Measurements from ENCODE around the gene MYH9. TPM values are rescaled to one million over a fixed set of nuclear protein-coding genes. Genes with fewer than 3 reads are reported as not detected.

MYH9 gene
- total RNA-seq, 4 donors from 2014 or later = 337 to 553 (median 433) TPM

GRCh38 chr22:36295247-36295646, 92.5 kb downstream of the MYH9 start:
- no peak for TF ChIP-seq POLR2A (IDR thresholded peaks at IDR 0.05)
- TF ChIP-seq CTCF (IDR thresholded peaks at IDR 0.05) = no peak
- Histone ChIP-seq H3K27me3 (no peaks in the 10 kb centered on the region), H3K36me3 (peaks cover 0 to 95% (median 12%) of the 10 kb centered on the region in 3 donors), H3K4me3 (no peak overlapping the region), H3K9me3 (no peaks in the 10 kb centered on the region), H3K4me1 (no peaks in the 10 kb centered on the region), H3K27ac (no peak overlapping the region)
- no peak for DNase-seq

GRCh38 chr22:36294801-36295200, 93.0 kb downstream of the MYH9 start:
- no peak for TF ChIP-seq CTCF (IDR thresholded peaks at IDR 0.05)
- no peak for TF ChIP-seq POLR2A (IDR thresholded peaks at IDR 0.05)
- peaks cover 0 to 93% (median 7%) of the 10 kb centered on the region in 3 donors for H3K36me3 ChIP-seq
- H3K9me3 ChIP-seq = no peaks in the 10 kb centered on the region
- no peak overlapping the region for H3K4me3 ChIP-seq
- H3K27ac ChIP-seq = no peak overlapping the region
- DNase-seq = peak in 1 of 3 donors; percentile 35
- no peaks in the 10 kb centered on the region for H3K27me3 ChIP-seq
- H3K4me1 ChIP-seq = no peaks in the 10 kb centered on the region

- Histone ChIP-seq H3K27me3 (no peaks in the 10 kb centered on the region), H3K4me1 (no peaks in the 10 kb centered on the region), H3K4me3 (no peak overlapping the region), H3K27ac (no peak overlapping the region), H3K36me3 (peaks cover 0 to 93% (median 7%) of the 10 kb centered on the region in 3 donors), H3K9me3 (no peaks in the 10 kb centered on the region)
- no peak for DNase-seq
- TF ChIP-seq POLR2A (IDR thresholded peaks at IDR 0.05) = no peak
- TF ChIP-seq CTCF (IDR thresholded peaks at IDR 0.05) = no peak
These were observed 93.5 kb downstream of the MYH9 start for GRCh38 chr22:36294293-36294620.

- H3K27me3 ChIP-seq = no peaks in the 10 kb centered on the region
- no peak for TF ChIP-seq POLR2A (IDR thresholded peaks at IDR 0.05)
- TF ChIP-seq CTCF (IDR thresholded peaks at IDR 0.05) = no peak
- H3K27ac ChIP-seq = no peak overlapping the region
- H3K4me1 ChIP-seq = no peaks in the 10 kb centered on the region
- peak in 1 of 3 donors; percentile 47 for DNase-seq
- H3K4me3 ChIP-seq = no peak overlapping the region
- H3K9me3 ChIP-seq = no peaks in the 10 kb centered on the region
- peaks cover 0 to 93% (median 7%) of the 10 kb centered on the region in 3 donors for H3K36me3 ChIP-seq
These were observed 94.0 kb downstream of the MYH9 start for GRCh38 chr22:36293606-36294292.

GRCh38 chr22:36292823-36293530, 94.8 kb downstream of the MYH9 start:
- Histone ChIP-seq H3K4me1 (no peaks in the 10 kb centered on the region), H3K4me3 (no peak overlapping the region), H3K27me3 (no peaks in the 10 kb centered on the region), H3K36me3 (peaks cover 0 to 93% (median 7%) of the 10 kb centered on the region in 3 donors), H3K9me3 (no peaks in the 10 kb centered on the region), H3K27ac (no peak overlapping the region)
- DNase-seq = peak in 1 of 3 donors; percentile 11
- TF ChIP-seq POLR2A (IDR thresholded peaks at IDR 0.05) = no peak
- no peak for TF ChIP-seq CTCF (IDR thresholded peaks at IDR 0.05)

Measured in Peyer's patch (tissue), 4 donors.